GM23338 (cell line): ENCODE results near the gene CLEC3B.

Experiments used
- CTCF ChIP-seq, 2 experiments: fragments of 200-600 bp in 1 of 2; sonication (generic) in 1 of 2; conservative IDR thresholded peaks; 2 replicates each; pipeline versions ENCODE4 v1.5.1 to v1.6.1; 2016 to 2017; ENCODE audit warnings: antibody characterized with exemption in 2 of 2, low read depth in 2 of 2, mild to moderate bottlenecking in 2 of 2, moderate library complexity in 1 of 2
- EZH2 ChIP-seq: fragments of 200-600 bp; sonication (generic); IDR thresholded peaks from one replicate; pipeline ENCODE4 v1.8.0; 2017; ENCODE audit warnings: antibody characterized with exemption, mild to moderate bottlenecking, low read depth; ENCODE audit not compliant: unreplicated experiment
- POLR2AphosphoS5 ChIP-seq: IDR thresholded peaks from 2 replicates; pipeline ENCODE4 v1.6.1; 2016; ENCODE audit warnings: antibody characterized with exemption, low read depth
- ZNF114 ChIP-seq: fragments of 250-450 bp; sonication (Bioruptor Pico); IDR thresholded peaks from 2 replicates; pipeline ENCODE4 v1.5.0; 2020; ENCODE audit warnings: mild to moderate bottlenecking, moderate library complexity
- TF ChIP-seq, protein P1 (sequence below): IDR thresholded peaks from one replicate; pipeline ENCODE4 v1.6.1; 2018; ENCODE audit warnings: antibody characterized with exemption; ENCODE audit not compliant: unreplicated experiment
- TF ChIP-seq, protein P2 (sequence below): fragments of 250-450 bp; sonication (Bioruptor Pico); IDR thresholded peaks from 2 replicates; pipeline ENCODE4 v1.5.0; 2020; ENCODE audit warnings: mild to moderate bottlenecking, moderate library complexity

DNA sequence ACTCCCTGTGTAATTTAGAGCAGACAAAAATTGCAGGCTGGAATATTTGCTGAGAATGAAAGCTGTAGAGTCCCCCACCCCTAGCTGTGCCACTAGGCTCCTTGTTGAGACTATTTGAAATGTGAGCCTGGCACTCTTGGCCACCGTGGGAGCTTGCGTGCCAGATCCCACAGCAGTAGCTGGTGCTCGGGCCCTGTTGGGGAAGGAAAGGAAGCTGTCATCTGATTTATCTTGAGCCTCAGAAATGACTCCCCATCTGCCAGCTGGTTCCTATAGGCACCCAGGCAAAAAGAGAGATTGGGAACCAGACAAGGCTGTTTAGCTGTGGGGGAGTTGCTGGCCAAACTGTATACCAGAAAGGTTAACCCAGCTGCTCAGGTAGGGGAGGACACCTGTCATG lies 23.4 kb upstream of the CLEC3B start:
- TF ChIP-seq CTCF (conservative IDR thresholded peaks at IDR 0.05; ENCODE audit: low read depth in 2 of 2) = no peak
- TF ChIP-seq EZH2 = no peak
- TF ChIP-seq, protein P1, sequence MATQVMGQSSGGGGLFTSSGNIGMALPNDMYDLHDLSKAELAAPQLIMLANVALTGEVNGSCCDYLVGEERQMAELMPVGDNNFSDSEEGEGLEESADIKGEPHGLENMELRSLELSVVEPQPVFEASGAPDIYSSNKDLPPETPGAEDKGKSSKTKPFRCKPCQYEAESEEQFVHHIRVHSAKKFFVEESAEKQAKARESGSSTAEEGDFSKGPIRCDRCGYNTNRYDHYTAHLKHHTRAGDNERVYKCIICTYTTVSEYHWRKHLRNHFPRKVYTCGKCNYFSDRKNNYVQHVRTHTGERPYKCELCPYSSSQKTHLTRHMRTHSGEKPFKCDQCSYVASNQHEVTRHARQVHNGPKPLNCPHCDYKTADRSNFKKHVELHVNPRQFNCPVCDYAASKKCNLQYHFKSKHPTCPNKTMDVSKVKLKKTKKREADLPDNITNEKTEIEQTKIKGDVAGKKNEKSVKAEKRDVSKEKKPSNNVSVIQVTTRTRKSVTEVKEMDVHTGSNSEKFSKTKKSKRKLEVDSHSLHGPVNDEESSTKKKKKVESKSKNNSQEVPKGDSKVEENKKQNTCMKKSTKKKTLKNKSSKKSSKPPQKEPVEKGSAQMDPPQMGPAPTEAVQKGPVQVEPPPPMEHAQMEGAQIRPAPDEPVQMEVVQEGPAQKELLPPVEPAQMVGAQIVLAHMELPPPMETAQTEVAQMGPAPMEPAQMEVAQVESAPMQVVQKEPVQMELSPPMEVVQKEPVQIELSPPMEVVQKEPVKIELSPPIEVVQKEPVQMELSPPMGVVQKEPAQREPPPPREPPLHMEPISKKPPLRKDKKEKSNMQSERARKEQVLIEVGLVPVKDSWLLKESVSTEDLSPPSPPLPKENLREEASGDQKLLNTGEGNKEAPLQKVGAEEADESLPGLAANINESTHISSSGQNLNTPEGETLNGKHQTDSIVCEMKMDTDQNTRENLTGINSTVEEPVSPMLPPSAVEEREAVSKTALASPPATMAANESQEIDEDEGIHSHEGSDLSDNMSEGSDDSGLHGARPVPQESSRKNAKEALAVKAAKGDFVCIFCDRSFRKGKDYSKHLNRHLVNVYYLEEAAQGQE = no peak
- no peak for TF ChIP-seq POLR2AphosphoS5
- TF ChIP-seq, protein P2, sequence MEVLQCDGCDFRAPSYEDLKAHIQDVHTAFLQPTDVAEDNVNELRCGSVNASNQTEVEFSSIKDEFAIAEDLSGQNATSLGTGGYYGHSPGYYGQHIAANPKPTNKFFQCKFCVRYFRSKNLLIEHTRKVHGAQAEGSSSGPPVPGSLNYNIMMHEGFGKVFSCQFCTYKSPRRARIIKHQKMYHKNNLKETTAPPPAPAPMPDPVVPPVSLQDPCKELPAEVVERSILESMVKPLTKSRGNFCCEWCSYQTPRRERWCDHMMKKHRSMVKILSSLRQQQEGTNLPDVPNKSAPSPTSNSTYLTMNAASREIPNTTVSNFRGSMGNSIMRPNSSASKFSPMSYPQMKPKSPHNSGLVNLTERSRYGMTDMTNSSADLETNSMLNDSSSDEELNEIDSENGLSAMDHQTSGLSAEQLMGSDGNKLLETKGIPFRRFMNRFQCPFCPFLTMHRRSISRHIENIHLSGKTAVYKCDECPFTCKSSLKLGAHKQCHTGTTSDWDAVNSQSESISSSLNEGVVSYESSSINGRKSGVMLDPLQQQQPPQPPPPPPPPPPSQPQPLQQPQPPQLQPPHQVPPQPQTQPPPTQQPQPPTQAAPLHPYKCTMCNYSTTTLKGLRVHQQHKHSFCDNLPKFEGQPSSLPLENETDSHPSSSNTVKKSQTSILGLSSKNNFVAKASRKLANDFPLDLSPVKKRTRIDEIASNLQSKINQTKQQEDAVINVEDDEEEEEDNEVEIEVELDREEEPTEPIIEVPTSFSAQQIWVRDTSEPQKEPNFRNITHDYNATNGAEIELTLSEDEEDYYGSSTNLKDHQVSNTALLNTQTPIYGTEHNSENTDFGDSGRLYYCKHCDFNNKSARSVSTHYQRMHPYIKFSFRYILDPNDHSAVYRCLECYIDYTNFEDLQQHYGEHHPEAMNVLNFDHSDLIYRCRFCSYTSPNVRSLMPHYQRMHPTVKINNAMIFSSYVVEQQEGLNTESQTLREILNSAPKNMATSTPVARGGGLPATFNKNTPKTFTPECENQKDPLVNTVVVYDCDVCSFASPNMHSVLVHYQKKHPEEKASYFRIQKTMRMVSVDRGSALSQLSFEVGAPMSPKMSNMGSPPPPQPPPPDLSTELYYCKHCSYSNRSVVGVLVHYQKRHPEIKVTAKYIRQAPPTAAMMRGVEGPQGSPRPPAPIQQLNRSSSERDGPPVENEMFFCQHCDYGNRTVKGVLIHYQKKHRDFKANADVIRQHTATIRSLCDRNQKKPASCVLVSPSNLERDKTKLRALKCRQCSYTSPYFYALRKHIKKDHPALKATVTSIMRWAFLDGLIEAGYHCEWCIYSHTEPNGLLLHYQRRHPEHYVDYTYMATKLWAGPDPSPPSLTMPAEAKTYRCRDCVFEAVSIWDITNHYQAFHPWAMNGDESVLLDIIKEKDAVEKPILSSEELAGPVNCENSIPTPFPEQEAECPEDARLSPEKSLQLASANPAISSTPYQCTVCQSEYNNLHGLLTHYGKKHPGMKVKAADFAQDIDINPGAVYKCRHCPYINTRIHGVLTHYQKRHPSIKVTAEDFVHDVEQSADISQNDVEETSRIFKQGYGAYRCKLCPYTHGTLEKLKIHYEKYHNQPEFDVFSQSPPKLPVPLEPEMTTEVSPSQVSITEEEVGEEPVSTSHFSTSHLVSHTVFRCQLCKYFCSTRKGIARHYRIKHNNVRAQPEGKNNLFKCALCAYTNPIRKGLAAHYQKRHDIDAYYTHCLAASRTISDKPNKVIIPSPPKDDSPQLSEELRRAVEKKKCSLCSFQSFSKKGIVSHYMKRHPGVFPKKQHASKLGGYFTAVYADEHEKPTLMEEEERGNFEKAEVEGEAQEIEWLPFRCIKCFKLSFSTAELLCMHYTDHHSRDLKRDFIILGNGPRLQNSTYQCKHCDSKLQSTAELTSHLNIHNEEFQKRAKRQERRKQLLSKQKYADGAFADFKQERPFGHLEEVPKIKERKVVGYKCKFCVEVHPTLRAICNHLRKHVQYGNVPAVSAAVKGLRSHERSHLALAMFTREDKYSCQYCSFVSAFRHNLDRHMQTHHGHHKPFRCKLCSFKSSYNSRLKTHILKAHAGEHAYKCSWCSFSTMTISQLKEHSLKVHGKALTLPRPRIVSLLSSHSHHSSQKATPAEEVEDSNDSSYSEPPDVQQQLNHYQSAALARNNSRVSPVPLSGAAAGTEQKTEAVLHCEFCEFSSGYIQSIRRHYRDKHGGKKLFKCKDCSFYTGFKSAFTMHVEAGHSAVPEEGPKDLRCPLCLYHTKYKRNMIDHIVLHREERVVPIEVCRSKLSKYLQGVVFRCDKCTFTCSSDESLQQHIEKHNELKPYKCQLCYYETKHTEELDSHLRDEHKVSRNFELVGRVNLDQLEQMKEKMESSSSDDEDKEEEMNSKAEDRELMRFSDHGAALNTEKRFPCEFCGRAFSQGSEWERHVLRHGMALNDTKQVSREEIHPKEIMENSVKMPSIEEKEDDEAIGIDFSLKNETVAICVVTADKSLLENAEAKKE (CRISPR knock-in tag) = no peak
- TF ChIP-seq ZNF114 = no peak
